HEK293 (cell line): ENCODE measurements around the gene CCDC183.

Source experiments
- TF ChIP-seq, protein P1 (sequence below): fragments of 450-650 bp; formaldehyde crosslinking; IDR thresholded peaks from 2 replicates; pipeline ENCODE4 v1.5.1; 2016; ENCODE audit warnings: missing biosample characterization, missing genetic modification characterization
- TF ChIP-seq, protein P2 (sequence below): fragments of 450-650 bp; formaldehyde crosslinking; IDR thresholded peaks from 2 replicates; pipeline ENCODE4 v1.5.1; 2016; ENCODE audit warnings: missing biosample characterization, missing genetic modification characterization

DNA sequence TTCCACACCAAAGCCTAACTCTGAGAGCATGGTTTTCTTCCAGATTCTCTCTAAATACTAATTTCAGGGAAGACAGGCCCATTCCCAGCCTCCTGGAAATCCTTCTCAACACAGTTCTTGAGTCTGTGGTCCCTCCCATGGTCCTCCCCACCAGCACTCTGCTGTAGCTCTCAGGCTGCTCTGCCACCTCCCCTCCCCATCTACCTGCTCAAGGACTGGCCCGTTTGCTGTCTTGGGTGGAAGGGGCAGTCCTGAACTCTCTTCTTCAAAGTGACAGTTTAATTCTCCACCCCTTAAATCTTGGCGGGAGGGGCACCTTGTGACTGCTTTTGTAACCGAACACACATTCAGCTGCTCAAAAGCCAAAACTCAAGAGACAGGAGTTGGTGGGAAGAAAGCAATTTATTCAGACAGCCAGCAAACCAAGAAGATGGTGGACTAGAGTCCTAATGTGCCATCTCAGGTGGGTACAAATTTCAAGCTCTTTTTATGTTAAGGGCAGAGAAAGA is 24.2 kb upstream of the CCDC183 start:
- TF ChIP-seq, protein P1, sequence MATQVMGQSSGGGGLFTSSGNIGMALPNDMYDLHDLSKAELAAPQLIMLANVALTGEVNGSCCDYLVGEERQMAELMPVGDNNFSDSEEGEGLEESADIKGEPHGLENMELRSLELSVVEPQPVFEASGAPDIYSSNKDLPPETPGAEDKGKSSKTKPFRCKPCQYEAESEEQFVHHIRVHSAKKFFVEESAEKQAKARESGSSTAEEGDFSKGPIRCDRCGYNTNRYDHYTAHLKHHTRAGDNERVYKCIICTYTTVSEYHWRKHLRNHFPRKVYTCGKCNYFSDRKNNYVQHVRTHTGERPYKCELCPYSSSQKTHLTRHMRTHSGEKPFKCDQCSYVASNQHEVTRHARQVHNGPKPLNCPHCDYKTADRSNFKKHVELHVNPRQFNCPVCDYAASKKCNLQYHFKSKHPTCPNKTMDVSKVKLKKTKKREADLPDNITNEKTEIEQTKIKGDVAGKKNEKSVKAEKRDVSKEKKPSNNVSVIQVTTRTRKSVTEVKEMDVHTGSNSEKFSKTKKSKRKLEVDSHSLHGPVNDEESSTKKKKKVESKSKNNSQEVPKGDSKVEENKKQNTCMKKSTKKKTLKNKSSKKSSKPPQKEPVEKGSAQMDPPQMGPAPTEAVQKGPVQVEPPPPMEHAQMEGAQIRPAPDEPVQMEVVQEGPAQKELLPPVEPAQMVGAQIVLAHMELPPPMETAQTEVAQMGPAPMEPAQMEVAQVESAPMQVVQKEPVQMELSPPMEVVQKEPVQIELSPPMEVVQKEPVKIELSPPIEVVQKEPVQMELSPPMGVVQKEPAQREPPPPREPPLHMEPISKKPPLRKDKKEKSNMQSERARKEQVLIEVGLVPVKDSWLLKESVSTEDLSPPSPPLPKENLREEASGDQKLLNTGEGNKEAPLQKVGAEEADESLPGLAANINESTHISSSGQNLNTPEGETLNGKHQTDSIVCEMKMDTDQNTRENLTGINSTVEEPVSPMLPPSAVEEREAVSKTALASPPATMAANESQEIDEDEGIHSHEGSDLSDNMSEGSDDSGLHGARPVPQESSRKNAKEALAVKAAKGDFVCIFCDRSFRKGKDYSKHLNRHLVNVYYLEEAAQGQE (tag by site-specific recombination) = no peak
- TF ChIP-seq, protein P2, sequence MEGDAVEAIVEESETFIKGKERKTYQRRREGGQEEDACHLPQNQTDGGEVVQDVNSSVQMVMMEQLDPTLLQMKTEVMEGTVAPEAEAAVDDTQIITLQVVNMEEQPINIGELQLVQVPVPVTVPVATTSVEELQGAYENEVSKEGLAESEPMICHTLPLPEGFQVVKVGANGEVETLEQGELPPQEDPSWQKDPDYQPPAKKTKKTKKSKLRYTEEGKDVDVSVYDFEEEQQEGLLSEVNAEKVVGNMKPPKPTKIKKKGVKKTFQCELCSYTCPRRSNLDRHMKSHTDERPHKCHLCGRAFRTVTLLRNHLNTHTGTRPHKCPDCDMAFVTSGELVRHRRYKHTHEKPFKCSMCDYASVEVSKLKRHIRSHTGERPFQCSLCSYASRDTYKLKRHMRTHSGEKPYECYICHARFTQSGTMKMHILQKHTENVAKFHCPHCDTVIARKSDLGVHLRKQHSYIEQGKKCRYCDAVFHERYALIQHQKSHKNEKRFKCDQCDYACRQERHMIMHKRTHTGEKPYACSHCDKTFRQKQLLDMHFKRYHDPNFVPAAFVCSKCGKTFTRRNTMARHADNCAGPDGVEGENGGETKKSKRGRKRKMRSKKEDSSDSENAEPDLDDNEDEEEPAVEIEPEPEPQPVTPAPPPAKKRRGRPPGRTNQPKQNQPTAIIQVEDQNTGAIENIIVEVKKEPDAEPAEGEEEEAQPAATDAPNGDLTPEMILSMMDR (tag by site-specific recombination) = no peak
